ENCODE data around the gene ATP11C. TPM values are rescaled to one million over a fixed set of nuclear protein-coding genes. Genes with fewer than 3 reads are reported as not detected.
"Not testable (repeated sequence)": the region's sequence is repeated elsewhere in the genome, so short reads cannot be mapped to it uniquely, and the experiment has no call there.

Gene ATP11C
- total and polyA plus RNA-seq, 10 of the 15 experiments (the other 5 are each of a cell fraction or from before 2014, with no cell fraction given) = 16.2 to 44.0 (median 24.8) TPM

DNA sequence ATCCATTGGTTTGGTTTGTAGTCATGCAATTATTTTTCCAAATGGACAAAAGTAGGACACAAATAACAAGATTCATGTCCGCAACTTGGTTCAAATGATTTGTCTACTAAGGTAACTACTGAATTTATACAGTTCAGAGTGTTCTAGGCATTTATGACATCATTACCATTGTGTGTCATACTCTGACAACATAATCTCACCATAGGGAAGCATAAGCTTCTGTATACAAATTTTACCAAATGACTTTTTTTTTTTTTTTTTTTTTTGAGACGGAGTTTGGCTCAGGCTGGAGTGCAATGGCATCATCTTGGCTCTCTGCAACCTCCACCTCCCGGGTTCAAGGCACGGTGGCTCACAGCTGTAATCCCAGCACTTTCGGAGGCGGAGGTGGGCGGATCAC lies 32.6 kb upstream of the ATP11C start, which contains the start of gene CXorf66:
Gene CXorf66, minus strand, starts transcription at position 101 of the 400 bp plus-strand sequence. Its CDS starts 25 bp downstream, at position 76.
- RAD21 ChIA-PET (ENCODE audit: unreplicated experiment) = no interaction called here
- intact Hi-C loops (cut with micrococcal nuclease; ENCODE audit: unreplicated experiment) = loop anchor here (10.0 kb wide), 1 partner anchor 411 kb away; no protein-coding TSS in a partner anchor
- in situ Hi-C loops (cut with MboI) = no loop called here
- H3K9ac ChIP-seq (ENCODE audit: control insufficient read depth, insufficient read depth, low read length) = no peak within 1 kb of the TSS
- no peaks in the 10 kb centered on the region for H3K4me1 ChIP-seq (ENCODE audit: control insufficient read depth, insufficient read depth, low read length)
- WGBS (ENCODE audit: insufficient coverage, insufficient replicate concordance, low lambda C conversion rate, missing lambda C conversion rate) = 80% methylated on average over 6 of the region's 7 CpGs
- H3K9me3 ChIP-seq (replicated peaks; ENCODE audit: control insufficient read depth, insufficient read depth, low read length) = no peaks in the 10 kb centered on the region
- no peak for TF ChIP-seq YY1 (IDR thresholded peaks at IDR 0.05; ENCODE audit: low read depth, low read length)
- no peak for TF ChIP-seq CREM (IDR thresholded peaks at IDR 0.05; ENCODE audit: low read depth)
- no peak for TF ChIP-seq ZBTB11 (CRISPR knock-in tag; IDR thresholded peaks at IDR 0.05)
- no peak for TF ChIP-seq PKNOX1 (IDR thresholded peaks at IDR 0.05)
- TF ChIP-seq TCF12 (IDR thresholded peaks at IDR 0.05; ENCODE audit: low read depth, low read length) = no peak
- TF ChIP-seq POU2F2 (IDR thresholded peaks at IDR 0.05; ENCODE audit: borderline replicate concordance, low read depth, low read length) = no peak
- H2AFZ ChIP-seq (ENCODE audit: control insufficient read depth, low read depth, low read length) = no peak within 1 kb of the TSS
- no peaks in the 10 kb centered on the region for H3K27me3 ChIP-seq (replicated peaks in 1 of 2; ENCODE audit: control insufficient read depth in 2 of 2, insufficient read depth in 2 of 2, low read length in 1 of 2)
- no TSS peak for BruUV-seq (replicated peaks)
- H3K27ac ChIP-seq (ENCODE audit: control insufficient read depth, insufficient read depth) = no peak within 1 kb of the TSS
- no peaks in the 10 kb centered on the region for H3K79me2 ChIP-seq (ENCODE audit: control insufficient read depth, insufficient read depth, low read length)
- SMC1A ChIA-PET (ENCODE audit: uncharacterized antibody, unreplicated experiment) = no interaction called here
- no peaks in the 10 kb centered on the region for H4K20me1 ChIP-seq (ENCODE audit: control insufficient read depth, insufficient read depth)
- ATAC-seq (no peak), DNase-seq (ENCODE audit: low read depth, low spot score) (no peak), FAIRE-seq (no peak)
- POLR2A ChIA-PET = no interaction called here
- CTCF ChIA-PET = interaction anchor here (0.7 to 1.1 kb wide), 2 partner anchors 15 to 742 kb away, joined by 3 read pairs; no protein-coding TSS in a partner anchor
- no peak within 1 kb of the TSS for H3K4me3 ChIP-seq
- no peak within 1 kb of the TSS for H3K4me2 ChIP-seq (ENCODE audit: control insufficient read depth, insufficient read depth)
- no peaks in the 10 kb centered on the region for H3K36me3 ChIP-seq (ENCODE audit: control insufficient read depth in 2 of 2, insufficient read depth in 2 of 2, low read length in 1 of 2)

GRCh38 chrX:139961091-139961490 lies 28.2 kb upstream of the ATP11C start:
- H4K20me1 ChIP-seq (ENCODE audit: control insufficient read depth, insufficient read depth); ATAC-seq; H3K9me3 ChIP-seq (replicated peaks; ENCODE audit: control insufficient read depth, insufficient read depth, low read length); H3K27me3 ChIP-seq (replicated peaks in 1 of 2; ENCODE audit: control insufficient read depth in 2 of 2, insufficient read depth in 2 of 2, low read length in 1 of 2); H3K9ac ChIP-seq (ENCODE audit: control insufficient read depth, insufficient read depth, low read length); CTCF ChIA-PET; POLR2A ChIA-PET; RAD21 ChIA-PET (ENCODE audit: unreplicated experiment); in situ Hi-C loops (cut with MboI); SMC1A ChIA-PET (ENCODE audit: uncharacterized antibody, unreplicated experiment); H3K36me3 ChIP-seq (ENCODE audit: control insufficient read depth in 2 of 2, insufficient read depth in 2 of 2, low read length in 1 of 2); FAIRE-seq; H3K4me1 ChIP-seq (ENCODE audit: control insufficient read depth, insufficient read depth, low read length); H3K4me3 ChIP-seq; H3K79me2 ChIP-seq (ENCODE audit: control insufficient read depth, insufficient read depth, low read length); H3K27ac ChIP-seq (ENCODE audit: control insufficient read depth, insufficient read depth); DNase-seq (ENCODE audit: low read depth, low spot score); BruUV-seq (replicated peaks); H2AFZ ChIP-seq (ENCODE audit: control insufficient read depth, low read depth, low read length); H3K4me2 ChIP-seq (ENCODE audit: control insufficient read depth, insufficient read depth): not testable (repeated sequence)
- intact Hi-C loops (cut with micrococcal nuclease; ENCODE audit: unreplicated experiment) = loop anchor here (10.0 kb wide), 1 partner anchor 406 kb away; no protein-coding TSS in a partner anchor
- 0% methylated on average over 2 of the region's 2 CpGs for WGBS (ENCODE audit: insufficient coverage, insufficient replicate concordance, low lambda C conversion rate, missing lambda C conversion rate)
